Measurements from ENCODE around the gene MPPED2.

- TF ChIP-seq CTCF (IDR thresholded peaks at IDR 0.05) (no peak), POLR2A (IDR thresholded peaks at IDR 0.05) (no peak)
These were observed 1.2 kb upstream of the MPPED2 start for GRCh38 chr11:30587269-30587812.
